HUES64 (cell line): ENCODE measurements around the gene PPP2R2B.
"Not testable (repeated sequence)": the region's sequence is repeated elsewhere in the genome, so short reads cannot be mapped to it uniquely, and the experiment has no call there.

ENCODE experiments used
- H3K27ac ChIP-seq: 2 replicates; pipeline ENCODE4 v1.7.0; 2013; ENCODE audit warnings: low read depth, low read length, inconsistent platforms
- H3K27me3 ChIP-seq: 2 replicates; pipeline ENCODE4 v1.6.1; 2013; ENCODE audit warnings: mild to moderate bottlenecking, low read length; ENCODE audit not compliant: insufficient read depth
- H3K36me3 ChIP-seq: 2 replicates; pipeline ENCODE4 v1.6.1; 2013; ENCODE audit warnings: mild to moderate bottlenecking, low read length; ENCODE audit not compliant: insufficient read depth
- H3K4me1 ChIP-seq: 2 replicates; pipeline ENCODE4 v1.6.1; 2013; ENCODE audit warnings: mild to moderate bottlenecking, low read length, moderate library complexity; ENCODE audit not compliant: insufficient read depth
- H3K4me3 ChIP-seq: 2 replicates; pipeline ENCODE4 v1.5.1; 2013; ENCODE audit warnings: mild to moderate bottlenecking, low read length, moderate library complexity
- H3K9ac ChIP-seq: 2 replicates; pipeline ENCODE4 v1.6.1; 2013; ENCODE audit warnings: mild to moderate bottlenecking, low read depth, low read length
- H3K9me3 ChIP-seq: 2 replicates; pipeline ENCODE4 v1.6.1; 2013; ENCODE audit warnings: low read depth, low read length; ENCODE audit not compliant: insufficient read depth
- WGBS: fragments of 150-250, 120-280 bp; methylation state at CpG from one replicate; pipeline ENCODE4 v1.1.7; 2013; ENCODE audit warnings: missing lambda C conversion rate; 5-methylcytosine and 5-hydroxymethylcytosine counted together

Gene PPP2R2B

GRCh38 chr5:146565764-146566367 is 312.7 kb downstream of the PPP2R2B start:
- peaks cover 4% of the 10 kb centered on the region; the same call in 1 of the 2 replicates for H3K9me3 ChIP-seq
- no peak overlapping the region for H3K27ac ChIP-seq
- H3K9ac ChIP-seq, result no peak overlapping the region
- H3K36me3 ChIP-seq, result no peaks in the 10 kb centered on the region
- H3K4me1 ChIP-seq, result peaks cover 10% of the 10 kb centered on the region
- H3K4me3 ChIP-seq, result no peak overlapping the region
- 37% methylated on average over 7 of the region's 7 CpGs for WGBS
- no peaks in the 10 kb centered on the region for H3K27me3 ChIP-seq

- H3K9ac ChIP-seq, result peak overlapping the region; percentile 7; the same call in 1 of the 2 replicates
- no peak overlapping the region for H3K4me3 ChIP-seq
- H3K27ac ChIP-seq, result no peak overlapping the region
- 80% methylated on average over 1 of the region's 2 CpGs for WGBS
- no peaks in the 10 kb centered on the region for H3K36me3 ChIP-seq
- H3K4me1 ChIP-seq, result peaks cover 23% of the 10 kb centered on the region
- H3K9me3 ChIP-seq, result no peaks in the 10 kb centered on the region
- no peaks in the 10 kb centered on the region for H3K27me3 ChIP-seq
Measured at GRCh38 chr5:146564007-146564762, 314.4 kb downstream of the PPP2R2B start.

DNA sequence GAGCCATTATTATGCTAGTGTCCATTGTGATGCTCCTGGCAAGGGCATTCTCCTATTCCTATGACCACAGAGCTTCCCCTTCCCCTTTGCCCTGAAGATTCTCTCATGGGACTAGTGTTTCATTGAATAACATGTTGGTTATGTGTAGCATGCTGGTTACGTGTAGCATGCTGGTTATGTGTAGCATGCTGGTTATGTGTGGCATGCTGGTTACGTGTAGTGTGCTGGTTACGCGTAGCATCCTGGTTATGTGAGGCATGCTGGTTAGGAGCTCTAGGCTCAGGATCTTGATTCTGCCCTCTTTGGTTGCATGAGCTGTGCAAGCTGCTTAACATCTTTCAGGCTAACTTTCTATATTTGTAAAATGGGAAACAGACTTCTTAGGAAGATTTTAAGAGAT is 316.1 kb downstream of the PPP2R2B start:
- Histone ChIP-seq H3K9me3 (0 out of 2 replicates have a peak, but pooled peaks cover 3% of the 10 kb centered on the region), H3K9ac (no peak overlapping the region), H3K27me3 (no peaks in the 10 kb centered on the region), H3K27ac (no peak overlapping the region), H3K4me3 (no peak overlapping the region), H3K36me3 (no peaks in the 10 kb centered on the region), H3K4me1 (peaks cover 23% of the 10 kb centered on the region)
- 91% methylated on average over 4 of the region's 4 CpGs for WGBS

GRCh38 chr5:146561711-146562110 is 316.8 kb downstream of the PPP2R2B start:
- WGBS, result 94% methylated on average over 5 of the region's 5 CpGs
- Histone ChIP-seq H3K4me3 (no peak overlapping the region), H3K27me3 (no peaks in the 10 kb centered on the region), H3K9ac (no peak overlapping the region), H3K27ac (no peak overlapping the region), H3K9me3 (0 out of 2 replicates have a peak, but pooled peaks cover 4% of the 10 kb centered on the region), H3K4me1 (peaks cover 23% of the 10 kb centered on the region), H3K36me3 (no peaks in the 10 kb centered on the region)

GRCh38 chr5:146560205-146560812 is 318.2 kb downstream of the PPP2R2B start:
- Histone ChIP-seq H3K36me3 (no peaks in the 10 kb centered on the region), H3K9ac (peak overlapping the region; percentile 15; the same call in 1 of the 2 replicates), H3K4me3 (no peak overlapping the region; the same call in 1 of the 2 replicates), H3K9me3 (peaks cover 10% of the 10 kb centered on the region; the same call in 1 of the 2 replicates), H3K4me1 (peaks cover 23% of the 10 kb centered on the region), H3K27me3 (no peaks in the 10 kb centered on the region), H3K27ac (peak overlapping the region; percentile 42; the same call in 1 of the 2 replicates)
- WGBS, result 46% methylated on average over 3 of the region's 3 CpGs

DNA sequence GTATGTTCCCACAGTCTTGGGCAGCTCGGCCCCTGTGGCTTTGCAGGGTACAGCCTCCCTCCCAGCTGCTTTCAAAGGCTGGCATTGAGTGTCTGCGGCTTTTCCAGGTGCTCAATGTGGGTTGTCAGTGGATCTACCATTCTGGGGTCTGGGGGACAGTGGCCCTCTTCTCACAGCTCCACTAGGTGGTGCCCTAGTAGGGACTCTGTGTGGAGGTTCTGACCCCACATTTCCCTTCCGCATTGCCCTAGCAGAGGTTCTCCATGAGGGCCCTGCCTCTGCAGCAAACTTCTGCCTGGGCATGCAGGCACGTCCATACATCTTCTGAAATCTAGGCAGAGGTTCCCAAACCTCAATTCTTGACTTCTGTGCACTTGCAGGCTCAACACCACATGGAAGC is 321.7 kb downstream of the PPP2R2B start:
- H3K27me3 ChIP-seq, H3K36me3 ChIP-seq, H3K9ac ChIP-seq, H3K9me3 ChIP-seq, H3K27ac ChIP-seq, H3K4me3 ChIP-seq: not testable (repeated sequence)
- WGBS, result 93% methylated on average over 4 of the region's 4 CpGs
- H3K4me1 ChIP-seq, result peaks cover 14% of the 10 kb centered on the region

- Histone ChIP-seq H3K27me3 (no peaks in the 10 kb centered on the region), H3K27ac (no peak overlapping the region), H3K4me3 (no peak overlapping the region), H3K9ac (no peak overlapping the region), H3K4me1 (no peaks in the 10 kb centered on the region), H3K9me3 (peaks cover 8% of the 10 kb centered on the region; the same call in 1 of the 2 replicates), H3K36me3 (no peaks in the 10 kb centered on the region)
- WGBS, result 92% methylated on average over 1 of the region's 3 CpGs
Measured at GRCh38 chr5:146553446-146553845, 325.1 kb downstream of the PPP2R2B start.

DNA sequence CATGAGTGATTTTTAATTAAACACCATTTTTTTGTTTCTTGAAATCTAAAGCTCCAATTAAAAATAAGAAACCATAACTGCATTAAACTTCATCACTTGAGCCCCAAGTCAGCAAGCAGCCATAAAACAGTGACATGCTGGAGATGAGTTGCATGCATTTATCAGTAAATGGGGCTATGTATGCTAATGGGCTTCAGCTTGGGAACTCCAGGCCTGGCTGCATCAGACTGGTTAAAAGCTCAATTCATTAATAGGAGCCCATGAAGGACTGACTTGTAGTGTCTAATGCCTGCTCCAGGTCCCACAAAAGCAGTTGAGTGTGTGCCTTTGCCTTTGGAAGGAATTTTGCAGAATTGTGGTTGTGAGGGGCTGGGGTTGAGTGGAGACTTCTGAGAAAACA is 328.9 kb downstream of the PPP2R2B start:
- H3K9ac ChIP-seq, result no peak overlapping the region
- H3K27ac ChIP-seq, result no peak overlapping the region
- no peak overlapping the region for H3K4me3 ChIP-seq
- H3K36me3 ChIP-seq, result no peaks in the 10 kb centered on the region
- H3K9me3 ChIP-seq, result no peaks in the 10 kb centered on the region
- H3K27me3 ChIP-seq, result no peaks in the 10 kb centered on the region
- H3K4me1 ChIP-seq, result no peaks in the 10 kb centered on the region

- Histone ChIP-seq H3K4me3 (no peak overlapping the region), H3K9me3 (no peaks in the 10 kb centered on the region), H3K36me3 (no peaks in the 10 kb centered on the region), H3K4me1 (no peaks in the 10 kb centered on the region), H3K27me3 (no peaks in the 10 kb centered on the region), H3K9ac (no peak overlapping the region), H3K27ac (no peak overlapping the region)
- 93% methylated on average over 2 of the region's 2 CpGs for WGBS
Measured at GRCh38 chr5:146548781-146549449, 329.6 kb downstream of the PPP2R2B start.

- H3K4me1 ChIP-seq, result no peaks in the 10 kb centered on the region
- H3K36me3 ChIP-seq, result no peaks in the 10 kb centered on the region
- H3K9ac ChIP-seq, result no peak overlapping the region
- H3K4me3 ChIP-seq, result no peak overlapping the region
- no peaks in the 10 kb centered on the region for H3K9me3 ChIP-seq
- no peak overlapping the region for H3K27ac ChIP-seq
- H3K27me3 ChIP-seq, result no peaks in the 10 kb centered on the region
Measured at GRCh38 chr5:146544232-146544631, 334.3 kb downstream of the PPP2R2B start.
